SH-SY5Y (cell line): ENCODE measurements around the gene JAKMIP1.

Experiments used
- GATA2 ChIP-seq: IDR thresholded peaks from 2 replicates; pipeline ENCODE4 v1.6.1; 2011; ENCODE audit warnings: mild to moderate bottlenecking, low read depth, low read length
- GATA3 ChIP-seq: IDR thresholded peaks from 2 replicates; pipeline ENCODE4 v1.6.1; 2011; ENCODE audit warnings: low read depth, mild to moderate bottlenecking, low read length, moderate library complexity

Gene JAKMIP1

GRCh38 chr4:6162885-6163284, 37.5 kb downstream of the JAKMIP1 start:
- peak; percentile 62; the same call in 1 of the 2 replicates for TF ChIP-seq GATA2
- TF ChIP-seq GATA3, result no peak

DNA sequence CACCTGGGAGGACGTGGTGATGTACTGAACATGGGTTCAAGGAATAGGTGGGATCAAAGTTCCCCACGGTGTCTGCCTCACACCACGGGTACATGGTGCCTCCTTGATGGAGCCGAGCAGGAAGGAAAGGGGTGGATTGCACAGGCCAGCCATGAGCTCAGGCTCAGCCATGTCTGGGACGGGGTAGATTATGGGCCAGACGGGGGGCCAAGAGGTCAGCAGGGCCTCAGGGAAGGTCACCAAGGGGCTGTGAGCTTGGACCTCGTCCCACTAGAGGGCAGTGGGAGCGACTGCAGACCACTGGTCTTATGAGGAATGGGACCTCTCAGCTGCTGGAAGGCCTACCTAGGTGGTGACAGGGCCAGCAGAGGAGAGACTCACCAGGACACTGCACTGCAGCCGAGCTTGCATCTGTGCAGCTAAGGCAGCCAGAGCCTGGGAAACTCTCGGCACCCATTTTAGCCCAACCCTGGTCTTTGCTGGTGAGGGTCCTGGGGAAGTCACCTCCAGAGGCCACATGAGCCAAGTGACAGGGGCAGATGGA, 38.4 kb downstream of the JAKMIP1 start:
- TF ChIP-seq GATA3 (no peak), GATA2 (no peak)

DNA sequence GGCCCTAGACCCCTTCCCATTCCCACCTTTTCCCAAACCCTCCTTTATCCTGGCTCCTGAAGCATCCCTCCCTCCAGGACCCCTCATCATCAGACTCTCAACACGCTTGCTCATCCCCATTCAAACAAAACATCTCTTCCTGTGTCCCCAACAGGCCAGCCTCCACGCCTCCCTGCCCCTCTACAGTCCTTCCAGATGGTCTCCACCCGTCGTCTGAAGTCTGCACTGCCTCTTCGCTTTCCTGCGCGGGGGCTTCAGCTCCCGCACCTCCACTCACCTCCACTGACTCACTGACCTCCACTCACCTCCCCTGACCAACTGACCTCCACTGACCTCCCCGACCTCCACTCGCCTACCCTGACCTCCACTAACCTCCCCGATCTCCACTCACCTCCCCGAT, 39.8 kb downstream of the JAKMIP1 start:
- no peak for TF ChIP-seq GATA2
- TF ChIP-seq GATA3, result no peak

GRCh38 chr4:6157926-6158325, 42.4 kb downstream of the JAKMIP1 start:
- TF ChIP-seq GATA2 (no peak), GATA3 (no peak)

GRCh38 chr4:6155996-6156750, 44.2 kb downstream of the JAKMIP1 start:
- TF ChIP-seq GATA3, result no peak
- TF ChIP-seq GATA2, result no peak

DNA sequence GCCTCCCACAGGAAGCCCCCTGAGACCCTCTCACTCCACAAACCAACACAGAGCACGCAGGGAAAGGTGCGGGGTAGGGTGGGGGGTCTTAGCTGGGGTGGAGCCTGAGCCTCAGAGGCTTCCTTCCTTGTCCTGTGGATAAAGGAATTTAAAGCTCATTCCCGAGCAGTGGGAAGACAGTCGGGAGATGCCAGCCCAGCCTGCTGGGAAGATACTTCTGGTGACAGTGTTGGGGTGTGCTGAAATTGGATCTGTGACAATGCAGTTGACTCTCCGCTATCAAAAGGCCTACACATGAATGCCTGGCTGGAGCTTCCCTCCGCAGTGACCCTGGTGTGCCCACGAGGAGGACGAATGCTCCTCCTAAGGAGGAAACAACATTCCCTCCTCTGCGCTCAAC, 45.5 kb downstream of the JAKMIP1 start:
- TF ChIP-seq GATA3, result no peak
- no peak for TF ChIP-seq GATA2

- TF ChIP-seq GATA3 (no peak), GATA2 (no peak)
Measured at GRCh38 chr4:6153874-6154273, 46.5 kb downstream of the JAKMIP1 start.

- TF ChIP-seq GATA3 (no peak), GATA2 (no peak)
Measured at GRCh38 chr4:6152869-6153705, 47.3 kb downstream of the JAKMIP1 start.

DNA sequence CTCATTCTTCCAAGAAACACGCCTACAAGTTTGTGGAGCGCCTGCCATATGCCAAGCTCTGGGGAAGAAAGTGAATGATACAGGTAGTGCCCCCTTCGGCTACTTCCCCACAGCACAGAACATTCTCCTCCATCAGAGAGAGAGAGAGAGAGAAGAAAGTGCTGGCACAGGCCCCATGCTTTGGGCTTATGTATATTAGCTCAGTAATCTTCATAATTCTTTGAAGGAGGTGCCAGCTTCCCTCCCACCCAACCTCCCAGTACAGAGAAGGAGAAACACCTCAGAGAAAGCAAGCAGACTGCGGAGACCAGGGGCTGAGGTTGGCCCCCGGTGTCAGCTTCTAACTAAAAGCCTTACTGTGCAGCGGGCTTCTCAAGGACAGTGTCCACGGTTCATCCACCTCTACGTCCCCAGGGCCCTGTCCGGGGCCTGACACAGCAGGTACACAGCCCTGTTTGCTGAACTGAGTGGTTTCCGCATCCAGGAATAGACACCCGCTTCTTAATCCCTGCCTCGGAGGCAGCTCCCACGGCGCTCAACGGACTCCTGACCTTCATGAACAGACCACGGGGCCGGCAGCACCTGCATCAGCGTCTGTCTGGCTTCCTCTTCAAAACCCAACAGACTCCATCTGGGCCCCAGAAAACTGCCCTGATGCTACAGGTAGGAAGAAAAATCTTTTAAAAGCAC, 50.2 kb downstream of the JAKMIP1 start:
- TF ChIP-seq GATA2 (no peak), GATA3 (no peak)

DNA sequence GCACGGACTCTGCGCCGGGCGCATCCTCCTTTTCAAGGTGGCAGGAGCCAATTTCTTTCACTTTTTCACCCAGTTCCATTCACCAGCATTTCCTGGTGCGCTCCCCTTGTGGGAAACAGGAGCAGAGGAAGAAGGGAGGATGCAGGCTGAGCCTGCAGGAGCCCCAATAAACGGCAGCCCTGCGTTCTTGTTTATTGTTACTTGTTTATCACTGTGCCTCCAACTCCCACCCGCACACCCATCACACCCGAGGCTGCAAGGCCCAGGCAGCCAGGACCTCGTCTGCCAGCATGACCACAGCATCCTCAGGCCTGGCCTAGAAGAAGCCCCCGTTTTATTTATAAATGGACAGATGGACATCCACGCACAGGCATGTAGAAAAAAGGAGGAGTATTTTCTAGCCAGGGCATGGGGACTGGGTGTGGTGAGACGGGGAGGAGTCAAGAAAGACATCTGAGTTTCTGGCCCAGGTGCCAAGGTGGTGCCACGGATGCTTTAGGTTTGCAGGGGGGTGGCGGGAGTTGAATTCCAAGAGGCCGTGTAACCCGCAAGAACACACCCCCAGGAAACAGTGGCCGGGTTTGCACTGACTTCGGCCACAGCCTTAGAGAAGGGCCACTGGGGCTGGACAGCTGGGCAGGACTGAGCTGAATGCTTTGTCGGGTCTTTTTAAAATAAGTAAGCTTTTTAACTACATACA, 51.7 kb downstream of the JAKMIP1 start:
- TF ChIP-seq GATA2 (no peak), GATA3 (no peak)

- TF ChIP-seq GATA3 (no peak), GATA2 (no peak)
Measured at GRCh38 chr4:6147441-6147840, 52.9 kb downstream of the JAKMIP1 start.

GRCh38 chr4:6143603-6144181, 56.7 kb downstream of the JAKMIP1 start:
- TF ChIP-seq GATA2 (no peak), GATA3 (no peak)

DNA sequence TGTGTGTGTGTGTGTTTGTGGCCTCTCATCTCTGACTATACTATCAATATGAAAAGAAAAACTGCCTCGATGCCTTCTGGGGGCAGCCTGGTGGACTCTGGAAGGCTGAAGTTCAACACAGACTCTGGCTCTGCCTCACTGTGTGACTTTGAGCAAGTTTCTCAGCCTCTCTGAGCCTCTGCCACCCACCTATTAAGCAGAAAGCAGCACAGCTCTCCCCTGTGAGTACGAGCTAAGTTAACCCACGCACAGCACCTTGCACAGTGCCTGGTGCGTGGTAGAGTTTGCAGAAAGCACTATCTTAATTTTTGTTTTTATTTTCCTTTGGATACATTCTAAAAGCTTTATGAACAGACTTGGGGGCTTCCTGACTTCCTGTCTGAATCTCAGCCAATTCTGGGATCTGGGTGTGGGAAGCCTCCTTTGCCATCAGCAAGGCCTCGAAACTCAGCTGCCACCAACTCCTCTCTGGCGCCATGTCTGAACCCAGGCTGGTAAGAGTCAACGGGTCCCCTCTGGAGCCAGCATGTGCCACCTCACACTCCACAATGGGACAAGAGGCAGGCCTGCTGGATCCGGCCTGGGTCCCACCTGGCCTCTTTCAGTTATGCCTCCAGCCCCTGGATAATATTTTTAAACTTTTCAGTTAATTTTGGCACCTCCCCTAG, 57.3 kb downstream of the JAKMIP1 start:
- TF ChIP-seq GATA3, result no peak
- TF ChIP-seq GATA2, result no peak
